HFFc6 (cell line): ENCODE data around the gene NFATC4. TPM values are rescaled to one million over a fixed set of nuclear protein-coding genes. Genes with fewer than 3 reads are reported as not detected.

ENCODE experiments used
- DNase-seq: peaks from one replicate; pipeline ENCODE4 v3.0.0-alpha.2; 2018
- H3K27ac Mint-ChIP-seq: 2 replicates; pipeline ENCODE4 v1.8.0; 2020; ENCODE audit warnings: mild to moderate bottlenecking, mixed read lengths
- H3K27me3 Mint-ChIP-seq: 2 replicates; pipeline ENCODE4 v1.8.0; 2021; ENCODE audit warnings: mild to moderate bottlenecking, moderate library complexity, mixed read lengths; ENCODE audit not compliant: insufficient read depth
- H3K36me3 Mint-ChIP-seq: 2 replicates; pipeline ENCODE4 v1.8.0; 2021; ENCODE audit warnings: low read depth, mixed read lengths
- H3K4me1 Mint-ChIP-seq: 2 replicates; pipeline ENCODE4 v1.8.0; 2020; ENCODE audit warnings: low read depth, mixed read lengths
- H3K4me3 Mint-ChIP-seq: 2 replicates; pipeline ENCODE4 v1.8.0; 2020; ENCODE audit warnings: mild to moderate bottlenecking, moderate library complexity, mixed read lengths
- H3K9me3 Mint-ChIP-seq: 2 replicates; pipeline ENCODE4 v1.8.0; 2020; ENCODE audit warnings: mild to moderate bottlenecking, mixed read lengths
- CTCF ChIP-seq: fragments of 200-600 bp; sonication (generic); IDR thresholded peaks from 2 replicates; pipeline ENCODE4 v1.5.0; 2021; ENCODE audit warnings: antibody characterized with exemption, mild to moderate bottlenecking
- total RNA-seq, 6 experiments: library from RNA; stranded (reverse); fragmentation: NEBNext Ultra II Directional; extraction: Animal tissue kit (Norgen Biotek cat#: 25700); gene quantifications; 2 replicates in 1 of 6; 3 replicates in 5 of 6; pipeline ENCODE4 v1.2.3, GENCODE V29; 2021

Gene NFATC4
- total RNA-seq, 6 experiments from 2014 or later = 73.4 to 81.9 (median 77.2) TPM

DNA sequence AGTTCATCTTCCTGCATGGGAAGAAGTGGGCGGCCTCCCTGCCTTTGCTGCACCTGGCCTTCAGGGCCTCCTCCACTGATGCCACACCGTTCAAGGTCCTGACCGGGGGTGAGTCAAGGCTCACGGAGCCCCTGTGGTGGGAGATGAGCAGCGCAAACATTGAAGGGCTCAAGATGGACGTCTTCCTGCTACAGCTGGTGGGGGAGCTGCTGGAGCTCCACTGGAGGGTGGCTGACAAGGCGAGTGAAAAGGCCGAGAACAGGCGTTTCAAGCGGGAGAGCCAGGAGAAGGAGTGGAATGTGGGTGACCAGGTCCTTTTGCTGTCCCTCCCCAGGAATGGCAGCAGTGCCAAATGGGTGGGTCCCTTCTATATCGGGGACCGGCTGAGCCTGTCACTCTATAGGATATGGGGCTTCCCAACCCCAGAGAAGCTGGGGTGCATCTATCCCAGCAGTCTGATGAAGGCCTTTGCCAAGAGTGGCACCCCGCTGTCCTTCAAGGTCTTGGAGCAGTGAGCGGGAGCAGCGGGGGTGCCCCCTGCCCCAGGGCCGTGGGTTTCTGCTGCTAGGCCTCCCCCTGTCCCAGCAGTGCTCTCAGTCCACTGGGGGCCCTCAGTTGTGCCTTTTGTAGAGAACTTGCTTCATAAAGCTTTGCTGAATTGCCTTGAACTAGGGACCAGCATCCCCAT, 49.1 kb downstream of the NFATC4 start:
- no peaks in the 10 kb centered on the region for H3K4me1 Mint-ChIP-seq
- no peak for DNase-seq
- peaks cover 8% of the 10 kb centered on the region for H3K27me3 Mint-ChIP-seq
- TF ChIP-seq CTCF = no peak
- no peaks in the 10 kb centered on the region for H3K36me3 Mint-ChIP-seq
- H3K9me3 Mint-ChIP-seq = no peaks in the 10 kb centered on the region
- H3K27ac Mint-ChIP-seq = no peak overlapping the region
- no peak overlapping the region for H3K4me3 Mint-ChIP-seq

DNA sequence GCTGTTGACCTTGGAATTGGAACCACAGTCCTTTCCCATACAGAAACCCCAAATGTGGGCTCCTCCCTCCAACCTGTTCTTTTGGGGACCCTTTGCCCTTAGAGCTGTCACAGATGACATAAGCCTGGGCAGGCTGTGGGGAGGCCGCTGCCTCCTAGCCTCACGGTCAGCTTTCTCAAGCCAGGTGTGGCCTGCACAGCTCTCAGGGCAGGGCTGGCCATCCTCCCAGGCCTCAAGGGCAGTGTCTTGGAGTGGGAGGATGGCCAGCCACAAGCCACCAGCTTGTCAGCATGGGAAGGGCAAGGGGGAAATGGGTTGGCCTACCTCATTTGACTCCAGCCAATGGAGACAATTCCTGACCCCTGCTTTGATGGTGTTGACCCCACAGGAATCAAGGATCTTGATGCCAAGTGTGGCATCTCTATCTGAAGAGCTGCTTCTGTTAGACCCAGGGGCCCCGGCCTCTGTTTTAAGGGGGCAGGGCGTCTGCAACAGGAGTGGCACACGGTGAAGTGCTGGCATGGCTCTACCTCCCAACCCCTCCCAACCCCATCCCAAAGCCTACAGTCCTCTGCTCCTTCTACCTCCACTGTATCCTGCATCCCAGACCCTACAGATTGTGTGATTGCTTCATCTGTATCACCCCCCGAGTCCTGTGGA, 50.0 kb downstream of the NFATC4 start:
- TF ChIP-seq CTCF = no peak
- peaks cover 8% of the 10 kb centered on the region for H3K27me3 Mint-ChIP-seq

DNA sequence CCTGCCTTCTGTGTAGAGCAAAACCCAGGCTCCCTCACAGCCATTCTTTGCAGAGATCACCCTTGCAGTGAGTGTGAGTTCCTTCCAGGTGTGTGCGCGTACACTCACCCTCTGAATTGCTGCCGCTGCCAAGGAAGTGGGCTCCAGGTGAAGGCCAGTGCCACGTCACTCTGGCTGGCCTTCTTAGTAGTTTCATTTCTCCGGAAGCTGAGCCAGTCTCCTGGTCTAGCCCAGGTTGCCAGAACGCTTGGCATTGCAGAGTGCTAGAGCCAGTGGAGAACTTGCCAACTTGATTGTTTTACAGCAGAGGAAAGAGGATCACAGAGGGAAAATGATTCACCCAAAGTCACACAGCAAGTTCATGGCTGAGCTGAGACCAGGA, 50.5 kb downstream of the NFATC4 start:
- Mint-ChIP-seq H3K9me3 (no peaks in the 10 kb centered on the region), H3K27ac (no peak overlapping the region), H3K27me3 (peaks cover 8% of the 10 kb centered on the region), H3K4me1 (no peaks in the 10 kb centered on the region), H3K36me3 (no peaks in the 10 kb centered on the region), H3K4me3 (no peak overlapping the region)
- DNase-seq = no peak
- no peak for TF ChIP-seq CTCF

More for the DNA sequence above, 50.0 kb downstream of the NFATC4 start:
- DNase-seq = no peak
- H3K4me3 Mint-ChIP-seq = no peak overlapping the region
- no peaks in the 10 kb centered on the region for H3K9me3 Mint-ChIP-seq
- H3K27ac Mint-ChIP-seq = no peak overlapping the region
- no peaks in the 10 kb centered on the region for H3K36me3 Mint-ChIP-seq
- H3K4me1 Mint-ChIP-seq = no peaks in the 10 kb centered on the region

DNA sequence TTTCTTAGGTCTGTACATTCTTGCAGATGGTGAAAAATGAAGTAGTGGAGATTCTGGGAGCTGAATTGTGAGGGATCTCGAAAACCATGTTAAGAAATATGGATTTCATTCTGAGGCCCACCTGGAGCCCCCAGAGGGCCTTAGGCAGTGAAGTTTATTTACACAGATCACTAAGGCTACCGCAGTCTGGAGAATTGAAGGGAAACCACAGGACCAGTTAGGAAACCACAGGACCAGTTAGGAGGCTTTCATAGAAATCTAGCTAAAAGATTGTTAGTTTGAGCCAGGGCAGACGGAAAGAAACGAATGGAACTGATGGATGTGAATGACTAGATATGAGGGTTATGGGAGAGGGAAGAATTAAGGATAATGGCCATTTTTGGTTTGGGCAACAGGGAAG, 54.3 kb downstream of the NFATC4 start:
- Mint-ChIP-seq H3K27ac (no peak overlapping the region), H3K27me3 (peaks cover 6% of the 10 kb centered on the region), H3K4me1 (peaks cover 21% of the 10 kb centered on the region), H3K36me3 (no peaks in the 10 kb centered on the region), H3K4me3 (no peak overlapping the region), H3K9me3 (no peaks in the 10 kb centered on the region)
- TF ChIP-seq CTCF = no peak
- DNase-seq = no peak

- H3K36me3 Mint-ChIP-seq = no peaks in the 10 kb centered on the region
- H3K27ac Mint-ChIP-seq = no peak overlapping the region
- no peak for TF ChIP-seq CTCF
- peaks cover 6% of the 10 kb centered on the region for H3K27me3 Mint-ChIP-seq
- DNase-seq = no peak
- no peaks in the 10 kb centered on the region for H3K9me3 Mint-ChIP-seq
- peaks cover 21% of the 10 kb centered on the region for H3K4me1 Mint-ChIP-seq
- no peak overlapping the region for H3K4me3 Mint-ChIP-seq
Observed at GRCh38 chr14:24422694-24423601, 55.0 kb downstream of the NFATC4 start.
